ENCODE results near the gene ZNF500.

ZNF500 gene

GRCh38 chr16:4772351-4772750 is 5.4 kb upstream of the ZNF500 start:
- no peak for DNase-seq (ENCODE audit: low read depth in 2 of 2)

- DNase-seq (ENCODE audit: low read depth in 2 of 2), result no peak
Measured at GRCh38 chr16:4771646-4772045, 4.7 kb upstream of the ZNF500 start.

- no peak for DNase-seq (ENCODE audit: low read depth in 2 of 2)
Measured at GRCh38 chr16:4769306-4769638, 2.3 kb upstream of the ZNF500 start.

- DNase-seq (ENCODE audit: low read depth in 2 of 2), result peak; percentile 92 to 94
Measured at GRCh38 chr16:4768549-4769305, 1.8 kb upstream of the ZNF500 start.

GRCh38 chr16:4767872-4768548 is 1.0 kb upstream of the ZNF500 start:
- no peak for DNase-seq (ENCODE audit: low read depth in 2 of 2)

- no peak for DNase-seq (ENCODE audit: low read depth in 2 of 2)
Measured at GRCh38 chr16:4765511-4766474, 1.2 kb downstream of the ZNF500 start.

- DNase-seq (ENCODE audit: low read depth in 2 of 2), result no peak
Measured at GRCh38 chr16:4763791-4764190, 3.2 kb downstream of the ZNF500 start.

GRCh38 chr16:4762205-4762604 is 4.8 kb downstream of the ZNF500 start:
- no peak for DNase-seq (ENCODE audit: low read depth in 2 of 2)

- no peak for DNase-seq (ENCODE audit: low read depth in 2 of 2)
Measured at GRCh38 chr16:4760221-4760910, 6.6 kb downstream of the ZNF500 start.

GRCh38 chr16:4755687-4756086 is 11.3 kb downstream of the ZNF500 start:
- DNase-seq (ENCODE audit: low read depth in 2 of 2), result no peak

- no peak for DNase-seq (ENCODE audit: low read depth in 2 of 2)
Measured at GRCh38 chr16:4754865-4755264, 12.1 kb downstream of the ZNF500 start.

GRCh38 chr16:4753227-4753626 is 13.7 kb downstream of the ZNF500 start:
- DNase-seq (ENCODE audit: low read depth in 2 of 2), result no peak

- no peak for DNase-seq (ENCODE audit: low read depth in 2 of 2)
Measured at GRCh38 chr16:4752351-4753100, 14.4 kb downstream of the ZNF500 start.

GRCh38 chr16:4750896-4751295 is 16.1 kb downstream of the ZNF500 start:
- DNase-seq (ENCODE audit: low read depth in 2 of 2), result no peak

- no peak for DNase-seq (ENCODE audit: low read depth in 2 of 2)
Measured at GRCh38 chr16:4749700-4750257, 17.2 kb downstream of the ZNF500 start.

- no peak for DNase-seq (ENCODE audit: low read depth in 2 of 2)
Measured at GRCh38 chr16:4748682-4749411, 18.1 kb downstream of the ZNF500 start.

- no peak for DNase-seq (ENCODE audit: low read depth in 2 of 2)
Measured at GRCh38 chr16:4747906-4748681, 18.9 kb downstream of the ZNF500 start.

- DNase-seq (ENCODE audit: low read depth in 2 of 2), result no peak
Measured at GRCh38 chr16:4746991-4747574, 19.9 kb downstream of the ZNF500 start.

- no peak for DNase-seq (ENCODE audit: low read depth in 2 of 2)
Measured at GRCh38 chr16:4746215-4746614, 20.7 kb downstream of the ZNF500 start.
